Measurements from ENCODE around the gene RPA4. TPM values are rescaled to one million over a fixed set of nuclear protein-coding genes. Genes with fewer than 3 reads are reported as not detected.

Gene RPA4
- total RNA-seq, 1 donor from 2014 or later: 1.3 TPM

Other genes with a start within 250 kb of the RPA4 start
- 28.1 TPM for gene DIAPH2, start 199.1 kb upstream of the RPA4 start, total RNA-seq

Data from mesenteric fat pad (tissue), 1 donor.